ENCODE results near the gene SYCE1L.
A peak's percentile ranks its signal among the peaks of the same experiment; 100 is the strongest.
"Not testable (repeated sequence)": the region's sequence is repeated elsewhere in the genome, so short reads cannot be mapped to it uniquely, and the experiment has no call there.

The SYCE1L gene

GRCh38 chr16:77199211-77199610, at the start of gene SYCE1L:
Gene SYCE1L (plus strand): TSS chr16:77199408. CDS start chr16:77199452, 44 bp downstream.
- no peak for DNase-seq

GRCh38 chr16:77157346-77158058, 41.7 kb upstream of the SYCE1L start:
- DNase-seq = no peak

GRCh38 chr16:77158293-77158692, 40.9 kb upstream of the SYCE1L start:
- no peak for DNase-seq

GRCh38 chr16:77165006-77165405, 34.2 kb upstream of the SYCE1L start:
- no peak for DNase-seq

GRCh38 chr16:77165536-77166236, 33.5 kb upstream of the SYCE1L start:
- not testable (repeated sequence) for DNase-seq

- DNase-seq = no peak
These were observed 32.5 kb upstream of the SYCE1L start for GRCh38 chr16:77166726-77167125.

- no peak for DNase-seq
These were observed 30.3 kb upstream of the SYCE1L start for GRCh38 chr16:77168901-77169300.

GRCh38 chr16:77169650-77170236, 29.5 kb upstream of the SYCE1L start:
- DNase-seq = peak; percentile 43

- DNase-seq = no peak
These were observed 28.4 kb upstream of the SYCE1L start for GRCh38 chr16:77170805-77171204.

- peak; percentile 59 for DNase-seq
These were observed 27.2 kb upstream of the SYCE1L start for GRCh38 chr16:77171745-77172635.

GRCh38 chr16:77172951-77173350, 26.3 kb upstream of the SYCE1L start:
- DNase-seq = no peak

GRCh38 chr16:77183137-77183536, 16.1 kb upstream of the SYCE1L start:
- DNase-seq = no peak

- DNase-seq = not testable (repeated sequence)
These were observed 12.9 kb upstream of the SYCE1L start for GRCh38 chr16:77186298-77186697.

- DNase-seq = no peak
These were observed 9.1 kb upstream of the SYCE1L start for GRCh38 chr16:77190190-77190477.

GRCh38 chr16:77190478-77191258, 8.5 kb upstream of the SYCE1L start, which contains the start of gene MON1B:
Gene MON1B (plus strand): TSS chr16:77191190. CDS start chr16:77191486, 296 bp downstream.
- peak; percentile 97 for DNase-seq

- DNase-seq = peak; percentile 46
These were observed 7.8 kb upstream of the SYCE1L start for GRCh38 chr16:77191259-77191969.

GRCh38 chr16:77193377-77193776, 5.8 kb upstream of the SYCE1L start:
- no peak for DNase-seq

- no peak for DNase-seq
These were observed 4.6 kb upstream of the SYCE1L start for GRCh38 chr16:77194295-77195231.

- no peak for DNase-seq
These were observed 3.8 kb upstream of the SYCE1L start for GRCh38 chr16:77195411-77195810.

GRCh38 chr16:77197747-77198146, 1.5 kb upstream of the SYCE1L start:
- DNase-seq = no peak
